Peyer's patch (tissue), 4 donors: ENCODE data around the gene DCDC2B. TPM values are rescaled to one million over a fixed set of nuclear protein-coding genes. Genes with fewer than 3 reads are reported as not detected.

ENCODE experiments used
- DNase-seq, 3 donors: peaks; one replicate each; pipeline ENCODE4 v3.0.0-alpha.2; 2017 to 2019
- H3K27ac ChIP-seq, 4 donors: fragments of 200-600 bp; sonication (generic); one replicate each; pipeline ENCODE4 v1.5.1; 2016 to 2019
- H3K27me3 ChIP-seq, 2 donors: fragments of 200-600 bp; sonication (generic); one replicate each; pipeline ENCODE4 v1.5.1; 2019
- H3K36me3 ChIP-seq, 3 donors: fragments of 200-600 bp; sonication (generic); one replicate each; pipeline ENCODE4 v1.5.1; 2016 to 2019
- H3K4me1 ChIP-seq, 4 donors: fragments of 200-600 bp; sonication (generic); one replicate each; pipeline ENCODE4 v1.5.1; 2016 to 2019
- H3K4me3 ChIP-seq, 4 donors: fragments of 200-600 bp; sonication (generic); 1 replicate in 3 of 4; 2 replicates in 1 of 4; pipeline ENCODE4 v1.5.1; 2016 to 2019; ENCODE audit warnings: mild to moderate bottlenecking in 1 of 4
- H3K9me3 ChIP-seq, 4 donors: fragments of 200-600 bp; sonication (generic); one replicate each; pipeline ENCODE4 v1.5.1; 2016 to 2019; ENCODE audit warnings: mild to moderate bottlenecking in 1 of 4
- CTCF ChIP-seq, 6 experiments: fragments of 450-650 bp in 4 of 6; fragments of 200-600 bp in 2 of 6; sonication (generic) in 1 of 6; IDR thresholded peaks; one replicate each; pipeline ENCODE4 v1.5.1; 2017 to 2019; ENCODE audit warnings: antibody characterized with exemption in 6 of 6, mild to moderate bottlenecking in 3 of 6, moderate library complexity in 1 of 6
- POLR2A ChIP-seq, 2 donors: fragments of 450-650 bp; IDR thresholded peaks; one replicate each; pipeline ENCODE4 v1.5.1; 2017; ENCODE audit warnings: antibody characterized with exemption in 2 of 2, mild to moderate bottlenecking in 2 of 2, moderate library complexity in 2 of 2
- total RNA-seq, 4 donors: library from RNA; depleted of rRNA; stranded (reverse); fragments of >200 nt; gene quantifications; one replicate each; pipeline ENCODE4 v1.1.0, GENCODE V29; 2016

DCDC2B gene
- total RNA-seq, 4 donors from 2014 or later: 0.85 TPM; not detected in 3

GRCh38 chr1:32240140-32240951, 31.5 kb downstream of the DCDC2B start:
- Histone ChIP-seq H3K36me3 (no peaks in the 10 kb centered on the region), H3K4me1 (peaks cover 0 to 30% (median 5%) of the 10 kb centered on the region in 4 donors), H3K27me3 (no peaks in the 10 kb centered on the region), H3K9me3 (no peaks in the 10 kb centered on the region), H3K27ac (peak overlapping the region; percentile 66 to 88 (median 78)), H3K4me3 (peak overlapping the region; percentile 63 to 76 (median 72))
- TF ChIP-seq POLR2A (IDR thresholded peaks at IDR 0.05) (peak; percentile 12 to 59), CTCF (IDR thresholded peaks at IDR 0.05) (peak; percentile 14 to 42 (median 24))
- peak; percentile 77 to 92 (median 81) for DNase-seq

GRCh38 chr1:32241001-32241763, 32.3 kb downstream of the DCDC2B start:
- H3K4me1 ChIP-seq: peaks cover 0 to 30% (median 5%) of the 10 kb centered on the region in 4 donors
- H3K9me3 ChIP-seq: no peaks in the 10 kb centered on the region
- peak overlapping the region; percentile 66 to 88 (median 78) for H3K27ac ChIP-seq

GRCh38 chr1:32242341-32242851, 33.5 kb downstream of the DCDC2B start:
- Histone ChIP-seq H3K27me3 (no peaks in the 10 kb centered on the region), H3K9me3 (no peaks in the 10 kb centered on the region), H3K27ac (peak overlapping the region in 2 of 4 donors; percentile 31 to 52), H3K36me3 (no peaks in the 10 kb centered on the region), H3K4me1 (peaks cover 0 to 30% (median 6%) of the 10 kb centered on the region in 4 donors), H3K4me3 (no peak overlapping the region)
- peak in 1 of 3 donors; percentile 67 for DNase-seq
- TF ChIP-seq POLR2A (IDR thresholded peaks at IDR 0.05) (no peak), CTCF (IDR thresholded peaks at IDR 0.05) (no peak)

More at GRCh38 chr1:32241001-32241763, 32.3 kb downstream of the DCDC2B start:
- H3K36me3 ChIP-seq: no peaks in the 10 kb centered on the region
- H3K4me3 ChIP-seq: peak overlapping the region; percentile 63 to 76 (median 72)
- H3K27me3 ChIP-seq: no peaks in the 10 kb centered on the region
- peak; percentile 69 to 81 (median 74) for DNase-seq
- no peak for TF ChIP-seq POLR2A (IDR thresholded peaks at IDR 0.05)
- TF ChIP-seq CTCF (IDR thresholded peaks at IDR 0.05): no peak

GRCh38 chr1:32246888-32247273, 38.0 kb downstream of the DCDC2B start, which contains the start of gene FAM167B:
Gene FAM167B, plus strand, starts transcription at chr1:32247222. Its CDS starts 200 bp downstream, at chr1:32247422.
- Histone ChIP-seq H3K4me3 (no peak within 1 kb of the TSS), H3K4me1 (peaks cover 0 to 43% (median 22%) of the 10 kb centered on the region in 4 donors), H3K9me3 (no peaks in the 10 kb centered on the region), H3K27me3 (no peaks in the 10 kb centered on the region), H3K36me3 (no peaks in the 10 kb centered on the region), H3K27ac (peak within 1 kb of the TSS; percentile 66 to 94 (median 85))
- TF ChIP-seq CTCF (IDR thresholded peaks at IDR 0.05) (no peak), POLR2A (IDR thresholded peaks at IDR 0.05) (no peak)
- no peak for DNase-seq

- Histone ChIP-seq H3K27me3 (no peaks in the 10 kb centered on the region), H3K36me3 (no peaks in the 10 kb centered on the region), H3K27ac (peak overlapping the region; percentile 66 to 94 (median 85)), H3K9me3 (no peaks in the 10 kb centered on the region), H3K4me1 (peaks cover 0 to 42% (median 23%) of the 10 kb centered on the region in 4 donors), H3K4me3 (no peak overlapping the region)
- DNase-seq: no peak
- TF ChIP-seq POLR2A (IDR thresholded peaks at IDR 0.05) (no peak), CTCF (IDR thresholded peaks at IDR 0.05) (no peak)
Measured at GRCh38 chr1:32247452-32247851, 38.6 kb downstream of the DCDC2B start.
